Measurements from ENCODE around the gene PTPRU.

Gene PTPRU

GRCh38 chr1:29247571-29248273 is 11.4 kb downstream of the PTPRU start:
- no peak for DNase-seq

GRCh38 chr1:29248409-29248808 is 12.1 kb downstream of the PTPRU start:
- DNase-seq, result no peak

- DNase-seq, result no peak
These were observed 12.9 kb downstream of the PTPRU start for GRCh38 chr1:29249170-29249691.

- no peak for DNase-seq
These were observed 13.7 kb downstream of the PTPRU start for GRCh38 chr1:29249951-29250581.

- DNase-seq, result no peak
These were observed 15.1 kb downstream of the PTPRU start for GRCh38 chr1:29251164-29252124.

- DNase-seq, result no peak
These were observed 16.9 kb downstream of the PTPRU start for GRCh38 chr1:29253180-29253579.

GRCh38 chr1:29254346-29254745 is 18.0 kb downstream of the PTPRU start:
- no peak for DNase-seq

GRCh38 chr1:29255134-29255666 is 18.9 kb downstream of the PTPRU start:
- DNase-seq, result no peak

- DNase-seq, result no peak
These were observed 20.1 kb downstream of the PTPRU start for GRCh38 chr1:29256394-29256793.

GRCh38 chr1:29256979-29257804 is 20.9 kb downstream of the PTPRU start:
- peak; percentile 82 for DNase-seq

GRCh38 chr1:29258189-29258975 is 22.1 kb downstream of the PTPRU start:
- DNase-seq, result no peak

- DNase-seq, result no peak
These were observed 22.9 kb downstream of the PTPRU start for GRCh38 chr1:29258976-29259801.

GRCh38 chr1:29259802-29260441 is 23.6 kb downstream of the PTPRU start:
- DNase-seq, result no peak

- no peak for DNase-seq
These were observed 24.2 kb downstream of the PTPRU start for GRCh38 chr1:29260531-29260930.

- no peak for DNase-seq
These were observed 28.6 kb downstream of the PTPRU start for GRCh38 chr1:29264773-29265389.

GRCh38 chr1:29266912-29267311 is 30.6 kb downstream of the PTPRU start:
- no peak for DNase-seq

GRCh38 chr1:29267321-29268070 is 31.2 kb downstream of the PTPRU start:
- no peak for DNase-seq

- peak; percentile 11 for DNase-seq
These were observed 33.1 kb downstream of the PTPRU start for GRCh38 chr1:29269382-29269781.
